CD4-positive, CD25-positive, alpha-beta regulatory T cell (primary cell): ENCODE data around the gene CCL25. TPM values are rescaled to one million over a fixed set of nuclear protein-coding genes. Genes with fewer than 3 reads are reported as not detected.

ENCODE experiments used
- ATAC-seq, 2 donors: fragments of 150-1000 bp; cut with Tn5 transposase; one replicate each; pipeline ENCODE4 v1.10.0; 2021; ENCODE audit warnings: low read depth in 2 of 2, moderate number of reproducible peaks in 2 of 2, moderate library complexity in 1 of 2
- DNase-seq, 3 donors: peaks; one replicate each; pipeline versions ENCODE4 v3.0.0 to v3.0.0-alpha.2; 2012 to 2022; ENCODE audit warnings: mixed read lengths in 1 of 3
- H3K27ac ChIP-seq: one replicate; pipeline ENCODE4 v1.7.0; 2013; ENCODE audit warnings: mild to moderate bottlenecking, low read length; ENCODE audit not compliant: insufficient read depth, poor library complexity, severe bottlenecking
- H3K27me3 ChIP-seq: one replicate; pipeline ENCODE4 v1.7.0; 2013; ENCODE audit warnings: low read length; ENCODE audit not compliant: control insufficient read depth, insufficient read depth
- H3K36me3 ChIP-seq: one replicate; pipeline ENCODE4 v1.7.0; 2013; ENCODE audit warnings: mild to moderate bottlenecking, low read length, moderate library complexity; ENCODE audit not compliant: control insufficient read depth, insufficient read depth
- H3K4me1 ChIP-seq: 2 replicates; pipeline ENCODE4 v1.7.0; 2013; ENCODE audit warnings: mild to moderate bottlenecking, low read length; ENCODE audit not compliant: insufficient read depth, control insufficient read depth, poor library complexity, severe bottlenecking
- H3K4me3 ChIP-seq: one replicate; pipeline ENCODE4 v1.7.0; 2013; ENCODE audit warnings: low read depth, mild to moderate bottlenecking, low read length, moderate library complexity
- H3K9me3 ChIP-seq, 2 experiments: 1 replicate in 1 of 2; 2 replicates in 1 of 2; pipeline ENCODE4 v1.7.0; 2013; ENCODE audit warnings: low read length in 2 of 2, mild to moderate bottlenecking in 1 of 2, moderate library complexity in 1 of 2; ENCODE audit not compliant: control insufficient read depth in 2 of 2
- H3K27ac Mint-ChIP-seq, 3 donors: one replicate each; pipeline ENCODE4 v1.8.0; 2020 to 2022; ENCODE audit warnings: mild to moderate bottlenecking in 3 of 3, mixed read lengths in 3 of 3, moderate library complexity in 2 of 3
- H3K27me3 Mint-ChIP-seq: one replicate; pipeline ENCODE4 v1.8.0; 2022; ENCODE audit warnings: mild to moderate bottlenecking, mixed read lengths
- H3K36me3 Mint-ChIP-seq: one replicate; pipeline ENCODE4 v1.8.0; 2020; ENCODE audit warnings: mixed read lengths
- H3K4me1 Mint-ChIP-seq, 4 donors: one replicate each; pipeline ENCODE4 v1.8.0; 2020 to 2022; ENCODE audit warnings: mixed read lengths in 4 of 4, mild to moderate bottlenecking in 1 of 4
- H3K4me3 Mint-ChIP-seq, 4 donors: one replicate each; pipeline ENCODE4 v1.8.0; 2020 to 2022; ENCODE audit warnings: mild to moderate bottlenecking in 4 of 4, mixed read lengths in 4 of 4, moderate library complexity in 3 of 4
- H3K9me3 Mint-ChIP-seq, 7 donors: one replicate each; pipeline ENCODE4 v1.8.0; 2020 to 2022; ENCODE audit warnings: mixed read lengths in 7 of 7, mild to moderate bottlenecking in 3 of 7, moderate library complexity in 2 of 7
- polyA plus RNA-seq, 4 donors: library from polyadenylated mRNA; unstranded; fragments of 300-500 nt; fragmentation: Illumina TruSeq; gene quantifications; one replicate each; pipeline ENCODE4 v1.2.3, GENCODE V29; 2021
- total RNA-seq: library from RNA; stranded (reverse); gene quantifications from one replicate; pipeline ENCODE4 v1.2.3, GENCODE V29; 2022

CCL25 gene
- total and polyA plus RNA-seq, 5 donors from 2014 or later = 0.48 TPM; not detected in 4

DNA sequence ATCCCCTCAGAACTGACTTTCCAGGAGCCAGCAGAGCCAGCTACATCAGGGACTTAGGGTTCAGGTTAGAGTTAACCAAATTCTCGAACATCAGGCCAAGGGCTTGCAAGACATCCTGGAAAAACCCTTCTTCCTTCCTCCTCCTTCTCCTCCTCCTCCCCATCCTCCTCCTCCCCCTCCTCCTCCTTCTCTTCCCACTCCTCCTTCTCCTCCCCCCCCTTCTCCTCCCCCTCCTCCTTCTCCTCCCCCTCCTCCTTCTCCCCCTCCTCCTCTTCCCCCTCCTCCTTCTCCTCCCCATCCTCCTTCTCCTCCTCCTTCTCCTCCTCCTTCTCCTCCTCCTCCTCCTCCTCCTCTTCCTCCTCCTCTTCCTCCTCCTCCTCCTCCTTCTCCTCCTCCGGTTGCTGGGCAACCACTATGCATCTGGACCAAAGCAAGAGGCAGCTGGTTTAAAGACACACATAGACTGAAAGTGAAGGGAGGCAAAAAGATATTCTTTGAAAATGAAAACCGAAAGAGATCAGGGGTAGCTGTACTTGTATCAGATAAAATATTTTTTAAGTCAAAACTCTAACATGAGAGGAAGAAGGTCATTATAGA lies 5.9 kb upstream of the CCL25 start:
- Mint-ChIP-seq H3K27me3 (peaks cover 15% of the 10 kb centered on the region), H3K4me1 (peaks cover 0 to 12% (median under 1%) of the 10 kb centered on the region in 4 donors), H3K27ac (no peak overlapping the region), H3K4me3 (no peak overlapping the region), H3K36me3 (no peaks in the 10 kb centered on the region), H3K9me3 (peaks cover 0 to 1% (median 0%) of the 10 kb centered on the region in 7 donors)
- ATAC-seq (no peak), DNase-seq (peak in 1 of 3 donors; percentile 38)
- Histone ChIP-seq H3K36me3 (no peaks in the 10 kb centered on the region), H3K27me3 (no peaks in the 10 kb centered on the region), H3K27ac (no peak overlapping the region), H3K9me3 (no peaks in the 10 kb centered on the region), H3K4me3 (no peak overlapping the region), H3K4me1 (peaks cover 9% of the 10 kb centered on the region)

DNA sequence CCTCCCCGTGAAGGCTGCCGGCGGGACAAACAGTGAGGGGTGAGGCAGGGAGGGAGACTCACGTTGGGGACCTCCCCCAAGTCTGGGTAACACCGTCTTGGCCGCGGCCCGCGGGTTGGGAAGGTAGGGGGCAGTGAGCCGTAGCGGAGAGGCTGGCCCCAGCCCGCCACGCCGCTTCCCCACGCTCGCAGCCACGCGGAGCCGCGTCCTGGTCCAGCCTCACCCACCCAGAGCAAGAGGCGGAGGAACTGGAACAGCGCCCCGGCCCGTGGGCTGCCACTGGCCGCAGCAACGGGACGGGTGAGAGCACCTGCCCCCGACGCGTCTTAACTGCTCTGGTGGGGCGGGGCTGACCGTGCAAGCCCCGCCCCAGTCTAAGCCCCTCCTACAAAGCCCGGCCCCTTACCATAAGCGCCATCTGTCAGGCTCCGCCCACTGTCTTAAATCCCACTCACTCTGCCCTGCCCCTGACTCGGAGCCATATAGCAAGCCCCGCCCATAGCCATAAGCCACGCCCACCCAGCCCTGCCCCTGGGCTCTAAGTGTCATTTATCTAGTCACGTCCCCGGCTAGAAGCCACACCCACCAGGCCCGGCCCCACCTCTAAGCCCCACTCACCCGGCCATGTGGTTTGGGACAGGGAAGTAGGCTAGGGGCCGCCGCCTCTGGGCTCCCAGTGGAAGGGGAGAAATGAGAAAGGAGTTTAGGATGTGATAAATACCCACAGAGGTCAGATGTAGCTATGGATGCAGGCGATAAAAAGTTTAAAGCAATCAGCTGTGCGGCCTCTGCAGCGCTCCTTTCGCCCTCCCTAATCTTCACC lies 2.1 kb upstream of the CCL25 start:
- Mint-ChIP-seq H3K27ac (no peak overlapping the region), H3K4me1 (peaks cover 0 to 17% (median 6%) of the 10 kb centered on the region in 4 donors), H3K36me3 (no peaks in the 10 kb centered on the region), H3K4me3 (peak overlapping the region; percentile 58 to 80 (median 67)), H3K27me3 (peaks cover 15% of the 10 kb centered on the region), H3K9me3 (no peaks in the 10 kb centered on the region)
- Histone ChIP-seq H3K9me3 (no peaks in the 10 kb centered on the region), H3K4me3 (no peak overlapping the region), H3K4me1 (peaks cover 13% of the 10 kb centered on the region), H3K27me3 (no peaks in the 10 kb centered on the region), H3K27ac (no peak overlapping the region), H3K36me3 (no peaks in the 10 kb centered on the region)
- DNase-seq (peak; percentile 66 to 91 (median 76)), ATAC-seq (peak; percentile 82 to 88)

DNA sequence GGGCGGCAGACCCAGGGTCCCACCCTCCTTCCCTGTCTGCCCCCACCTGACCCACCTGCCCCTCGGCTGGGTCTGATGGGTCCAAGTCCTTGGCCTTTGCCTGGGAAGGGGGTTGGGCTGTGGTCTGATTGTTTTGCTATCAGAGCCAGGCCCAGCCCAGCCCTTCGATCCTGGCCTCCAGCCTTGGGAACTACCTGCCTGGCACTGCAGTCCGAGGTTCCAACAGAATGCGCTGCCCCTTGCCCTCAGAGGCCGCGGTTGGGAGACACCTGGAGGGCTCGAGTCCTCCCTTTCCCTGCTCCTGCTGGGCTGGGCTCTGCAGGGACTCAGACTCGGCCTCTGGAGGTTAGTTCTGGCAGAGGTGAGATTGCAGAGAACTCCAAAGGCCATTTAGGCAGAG lies 1.6 kb downstream of the CCL25 start:
- peaks cover 13% of the 10 kb centered on the region for H3K4me1 ChIP-seq
- Mint-ChIP-seq H3K27ac (peak overlapping the region in 2 of 3 donors; percentile 68 to 74), H3K4me1 (peaks cover 0 to 15% (median 6%) of the 10 kb centered on the region in 4 donors), H3K36me3 (no peaks in the 10 kb centered on the region), H3K9me3 (no peaks in the 10 kb centered on the region), H3K4me3 (no peak overlapping the region), H3K27me3 (no peaks in the 10 kb centered on the region)
- DNase-seq (no peak), ATAC-seq (no peak)
- H3K4me3 ChIP-seq = no peak overlapping the region
- H3K27ac ChIP-seq = no peak overlapping the region
- H3K9me3 ChIP-seq = no peaks in the 10 kb centered on the region
- H3K27me3 ChIP-seq = no peaks in the 10 kb centered on the region
- no peaks in the 10 kb centered on the region for H3K36me3 ChIP-seq

DNA sequence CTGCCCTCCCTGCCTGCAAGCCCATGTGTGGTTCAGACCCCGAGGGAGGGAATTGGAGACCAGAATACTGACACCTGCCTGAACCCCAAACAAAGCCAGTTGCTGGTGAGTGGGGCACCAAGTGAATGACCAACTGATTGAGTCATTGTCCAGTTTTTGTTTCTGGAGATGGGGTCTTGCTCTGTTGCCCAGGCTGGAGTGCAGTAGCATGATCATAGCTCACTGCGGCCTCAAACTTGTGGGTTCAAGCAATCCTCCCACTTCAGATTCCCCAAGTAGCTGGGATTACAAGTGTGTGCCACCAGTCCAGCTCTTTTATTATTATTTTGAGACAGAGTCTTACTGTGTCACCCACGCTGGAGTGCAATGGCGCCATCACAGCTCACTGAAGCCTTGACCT lies 4.0 kb downstream of the CCL25 start:
- Mint-ChIP-seq H3K27me3 (no peaks in the 10 kb centered on the region), H3K36me3 (no peaks in the 10 kb centered on the region), H3K4me3 (no peak overlapping the region), H3K27ac (no peak overlapping the region), H3K9me3 (peaks cover 0 to 3% (median 0%) of the 10 kb centered on the region in 7 donors), H3K4me1 (peaks cover 0 to 8% (median 5%) of the 10 kb centered on the region in 4 donors)
- ATAC-seq = no peak
- DNase-seq = no peak
- H3K4me3 ChIP-seq = no peak overlapping the region
- H3K27me3 ChIP-seq = no peaks in the 10 kb centered on the region
- H3K9me3 ChIP-seq = no peaks in the 10 kb centered on the region
- H3K36me3 ChIP-seq = no peaks in the 10 kb centered on the region
- peaks cover 3% of the 10 kb centered on the region for H3K4me1 ChIP-seq
- no peak overlapping the region for H3K27ac ChIP-seq

DNA sequence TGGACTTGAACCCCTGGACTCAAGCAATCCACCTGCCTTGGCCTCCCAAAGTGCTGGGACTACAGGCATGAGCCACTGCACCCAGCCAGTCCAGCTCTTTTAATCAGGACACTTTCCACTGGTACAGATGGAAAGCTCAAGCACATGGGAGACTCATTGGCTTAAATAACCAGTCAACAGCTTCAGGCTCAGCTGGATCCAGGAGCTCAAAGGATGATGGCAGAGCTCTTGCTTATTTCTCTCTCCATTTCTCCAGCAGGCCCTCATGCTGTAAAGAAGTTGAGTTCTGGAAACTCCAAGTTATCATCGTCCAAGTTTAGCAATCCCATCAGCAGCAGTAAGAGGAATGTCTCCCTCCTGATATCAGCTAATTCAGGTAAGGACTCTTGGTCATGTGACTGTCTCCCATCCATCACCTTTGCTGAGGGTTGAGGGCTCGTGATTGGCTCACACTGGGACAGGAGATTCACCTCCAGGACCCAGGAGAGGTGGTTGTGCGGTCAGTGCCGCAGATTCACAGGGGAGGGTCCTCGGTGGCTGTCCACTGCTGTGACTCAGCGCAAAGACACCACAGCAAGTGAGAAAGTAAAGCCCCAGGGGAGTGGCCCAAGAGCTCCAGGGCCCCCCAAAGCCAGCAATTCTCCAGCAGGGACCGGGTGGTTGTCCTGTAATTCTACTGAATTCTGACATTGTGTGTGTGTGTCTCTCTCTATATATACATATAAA lies 5.1 kb downstream of the CCL25 start:
- Histone ChIP-seq H3K36me3 (no peaks in the 10 kb centered on the region), H3K4me3 (no peak overlapping the region), H3K27ac (no peak overlapping the region), H3K4me1 (no peaks in the 10 kb centered on the region), H3K27me3 (no peaks in the 10 kb centered on the region), H3K9me3 (no peaks in the 10 kb centered on the region)
- Mint-ChIP-seq H3K9me3 (peaks cover 0 to 3% (median 0%) of the 10 kb centered on the region in 7 donors), H3K4me3 (no peak overlapping the region), H3K27ac (no peak overlapping the region), H3K27me3 (no peaks in the 10 kb centered on the region), H3K4me1 (peaks cover 0 to 5% (median 0%) of the 10 kb centered on the region in 4 donors), H3K36me3 (no peaks in the 10 kb centered on the region)
- DNase-seq (no peak), ATAC-seq (no peak)

DNA sequence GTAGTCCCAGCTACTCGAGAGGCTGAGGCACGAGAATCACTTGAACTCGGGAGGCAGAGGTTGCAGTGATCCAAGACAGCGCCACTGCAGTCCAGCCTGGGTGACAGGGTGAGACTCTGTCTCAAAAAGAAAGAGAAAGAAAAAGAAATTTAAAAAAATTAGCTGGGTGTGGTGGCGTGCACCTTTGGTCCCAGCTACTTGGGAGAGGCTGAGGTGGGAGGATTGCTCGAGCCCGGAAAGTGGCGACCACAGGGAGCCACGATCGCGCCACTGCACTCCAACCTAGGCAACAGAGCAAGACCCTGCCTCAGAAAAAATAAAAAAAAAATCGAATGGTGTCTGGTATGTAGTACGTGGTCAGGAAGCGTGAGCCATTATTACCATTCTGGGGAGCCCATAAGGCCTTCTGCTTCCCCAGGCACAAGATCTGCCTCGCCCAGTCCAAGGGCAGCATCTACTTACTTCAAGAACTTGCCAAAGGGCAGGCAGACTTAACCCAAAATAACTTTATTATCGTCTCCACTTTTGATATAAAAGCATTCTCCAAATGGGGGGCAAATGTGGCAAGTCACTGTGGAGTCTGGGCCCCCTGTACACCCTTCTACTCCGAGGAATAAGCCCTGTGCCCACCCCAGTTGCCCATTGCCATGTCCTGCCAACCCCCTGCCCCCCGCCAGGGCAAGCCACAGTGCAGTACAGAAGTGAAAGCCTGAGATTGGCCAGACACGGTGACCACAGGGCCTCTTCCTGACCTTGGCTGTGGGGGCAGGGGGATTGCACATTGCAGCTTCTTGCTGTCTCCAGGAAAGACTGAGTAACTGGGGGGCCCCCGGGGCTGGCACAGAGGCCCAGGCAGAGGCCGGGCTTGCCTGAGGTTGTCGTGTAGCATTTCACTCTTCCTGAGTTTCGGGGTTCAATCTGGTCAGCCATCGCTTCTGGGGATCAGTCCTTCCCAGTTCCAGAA lies 12.6 kb downstream of the CCL25 start:
- H3K27me3 Mint-ChIP-seq = no peaks in the 10 kb centered on the region
- Histone ChIP-seq H3K4me1 (no peaks in the 10 kb centered on the region), H3K4me3 (no peak overlapping the region), H3K27ac (no peak overlapping the region), H3K9me3 (peaks cover 9 to 16% of the 10 kb centered on the region in 2 experiments), H3K27me3 (no peaks in the 10 kb centered on the region), H3K36me3 (no peaks in the 10 kb centered on the region)
- H3K27ac Mint-ChIP-seq = no peak overlapping the region
- no peak overlapping the region for H3K4me3 Mint-ChIP-seq
- peaks cover 0 to 5% (median 0%) of the 10 kb centered on the region in 4 donors for H3K4me1 Mint-ChIP-seq
- no peaks in the 10 kb centered on the region for H3K36me3 Mint-ChIP-seq
- DNase-seq = no peak
- H3K9me3 Mint-ChIP-seq = peaks cover 0 to 16% (median 6%) of the 10 kb centered on the region in 7 donors
- no peak for ATAC-seq

DNA sequence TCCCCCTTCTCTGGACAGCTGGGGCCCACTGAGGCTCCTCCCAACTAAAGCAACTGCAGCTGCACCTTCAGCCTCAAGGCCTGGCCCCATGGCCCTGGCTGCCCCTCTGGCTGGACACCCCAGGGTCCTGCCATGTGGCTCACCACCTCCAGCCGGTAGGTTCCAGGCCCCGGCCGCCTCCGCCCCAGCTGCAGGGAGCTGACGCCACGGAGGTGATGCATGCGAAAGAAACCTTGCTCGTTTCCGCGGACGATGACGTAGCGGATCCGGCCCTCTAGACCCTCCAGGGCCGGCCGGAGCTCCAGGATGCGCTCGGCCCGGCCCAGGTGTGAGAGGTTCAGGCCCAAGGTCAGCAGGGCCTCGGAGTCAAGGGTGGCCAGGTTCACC lies 13.3 kb downstream of the CCL25 start:
- Histone ChIP-seq H3K27me3 (no peaks in the 10 kb centered on the region), H3K36me3 (no peaks in the 10 kb centered on the region), H3K4me1 (no peaks in the 10 kb centered on the region), H3K4me3 (no peak overlapping the region), H3K9me3 (peaks cover 12 to 20% of the 10 kb centered on the region in 2 experiments), H3K27ac (no peak overlapping the region)
- H3K27ac Mint-ChIP-seq = no peak overlapping the region
- no peaks in the 10 kb centered on the region for H3K27me3 Mint-ChIP-seq
- peaks cover 0 to 21% (median 8%) of the 10 kb centered on the region in 7 donors for H3K9me3 Mint-ChIP-seq
- ATAC-seq (no peak), DNase-seq (no peak)
- peaks cover 0 to 5% (median 0%) of the 10 kb centered on the region in 4 donors for H3K4me1 Mint-ChIP-seq
- no peak overlapping the region for H3K4me3 Mint-ChIP-seq
- H3K36me3 Mint-ChIP-seq = no peaks in the 10 kb centered on the region
